ENCODE measurements around the gene RPL28. TPM values are rescaled to one million over a fixed set of nuclear protein-coding genes. Genes with fewer than 3 reads are reported as not detected.

RPL28 gene
- total RNA-seq, 1 experiment from 2014 or later = 465 TPM

DNA sequence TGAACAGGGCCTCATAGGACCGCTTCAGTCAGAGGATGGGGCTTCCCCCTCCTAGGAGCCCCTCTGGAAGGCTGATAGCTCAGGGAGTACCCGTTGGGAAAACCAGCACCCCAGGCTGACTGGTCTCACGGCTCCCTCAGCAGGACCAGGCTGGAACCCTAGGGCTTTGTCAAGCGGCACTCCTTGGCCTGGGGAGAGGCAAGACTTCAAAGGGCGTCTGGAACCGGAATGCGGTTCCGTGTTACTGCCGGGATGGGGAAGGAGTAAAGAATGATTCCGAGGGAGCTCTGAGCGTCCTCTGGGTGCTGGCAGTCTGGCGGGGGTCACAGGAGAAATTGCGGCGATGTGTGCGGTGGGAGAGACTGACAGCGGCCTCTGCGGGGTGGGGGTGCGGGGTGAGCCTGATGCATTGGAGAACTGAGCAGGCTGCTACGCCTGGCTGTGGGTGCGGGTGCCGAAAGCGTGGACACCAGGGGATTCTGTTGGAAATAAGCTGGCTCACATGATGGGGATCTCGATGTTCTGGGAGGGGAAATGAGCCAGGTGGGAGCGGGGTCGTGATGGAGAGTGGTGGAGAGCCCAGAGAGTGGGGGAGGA is 33.1 kb upstream of the RPL28 start:
- DNase-seq (ENCODE audit: extremely low read depth, low read depth) = no peak

- no peak for DNase-seq (ENCODE audit: extremely low read depth, low read depth)
Observed at GRCh38 chr19:55353356-55353802, 32.4 kb upstream of the RPL28 start.

- no peak for DNase-seq (ENCODE audit: extremely low read depth, low read depth)
Observed at GRCh38 chr19:55353803-55354697, 31.7 kb upstream of the RPL28 start.

DNA sequence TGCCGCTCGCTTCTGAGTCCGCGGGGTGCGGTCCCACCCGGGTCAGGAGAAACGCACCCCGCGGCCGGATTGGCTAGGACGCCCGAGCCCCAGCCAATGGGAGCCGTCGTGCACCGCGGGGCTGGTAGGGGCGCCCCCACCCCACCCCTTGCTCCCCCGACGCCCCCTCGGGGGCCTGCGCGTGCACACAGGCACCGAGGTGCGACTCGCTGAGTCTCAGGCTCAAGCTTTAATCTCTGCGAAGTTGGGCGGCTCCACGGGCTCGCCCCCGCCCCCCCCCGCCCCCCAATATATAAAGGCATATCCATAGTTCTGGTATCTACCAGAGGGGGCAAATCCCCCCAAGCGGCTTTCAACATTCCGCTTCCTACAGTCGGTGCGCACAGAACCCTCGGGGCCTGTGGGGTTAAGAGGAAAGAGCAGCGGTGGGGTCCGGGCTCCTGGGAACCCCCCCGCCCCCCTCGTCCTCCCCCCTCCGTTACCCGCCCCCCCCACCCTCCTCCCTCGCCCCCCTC is 31.0 kb upstream of the RPL28 start, which contains the start of gene COX6B2:
Gene COX6B2 (minus strand): TSS at position 22 of the 515 bp plus-strand sequence. CDS start 198 bp downstream, outside the sequence.
- DNase-seq (ENCODE audit: extremely low read depth, low read depth) = no peak

GRCh38 chr19:55355213-55355821 is 30.4 kb upstream of the RPL28 start:
- no peak for DNase-seq (ENCODE audit: extremely low read depth, low read depth)

DNA sequence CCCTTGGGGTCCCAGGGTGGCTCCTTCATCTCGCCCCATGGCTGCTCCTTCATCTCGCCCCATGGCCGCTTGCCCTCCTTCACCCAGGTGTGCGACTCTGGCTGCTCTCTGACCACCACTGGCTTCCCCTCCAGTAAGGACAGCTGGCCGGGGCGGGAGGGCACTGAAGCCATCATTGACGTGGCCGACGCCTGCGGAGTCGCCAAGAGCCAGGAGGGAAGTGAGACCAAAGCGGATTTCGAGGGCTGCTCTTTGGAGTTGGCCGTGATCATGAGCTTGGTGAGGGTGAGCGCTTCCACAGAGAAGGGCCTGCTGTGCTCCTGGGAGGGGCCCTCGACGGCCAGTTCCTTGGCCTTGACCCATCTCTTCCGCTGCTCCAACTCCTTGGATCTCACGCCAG is 27.2 kb upstream of the RPL28 start:
- no peak for DNase-seq (ENCODE audit: extremely low read depth, low read depth)

GRCh38 chr19:55358943-55359908 is 26.5 kb upstream of the RPL28 start:
- DNase-seq (ENCODE audit: extremely low read depth, low read depth) = no peak

GRCh38 chr19:55360902-55361301 is 24.8 kb upstream of the RPL28 start:
- DNase-seq (ENCODE audit: extremely low read depth, low read depth) = no peak

DNA sequence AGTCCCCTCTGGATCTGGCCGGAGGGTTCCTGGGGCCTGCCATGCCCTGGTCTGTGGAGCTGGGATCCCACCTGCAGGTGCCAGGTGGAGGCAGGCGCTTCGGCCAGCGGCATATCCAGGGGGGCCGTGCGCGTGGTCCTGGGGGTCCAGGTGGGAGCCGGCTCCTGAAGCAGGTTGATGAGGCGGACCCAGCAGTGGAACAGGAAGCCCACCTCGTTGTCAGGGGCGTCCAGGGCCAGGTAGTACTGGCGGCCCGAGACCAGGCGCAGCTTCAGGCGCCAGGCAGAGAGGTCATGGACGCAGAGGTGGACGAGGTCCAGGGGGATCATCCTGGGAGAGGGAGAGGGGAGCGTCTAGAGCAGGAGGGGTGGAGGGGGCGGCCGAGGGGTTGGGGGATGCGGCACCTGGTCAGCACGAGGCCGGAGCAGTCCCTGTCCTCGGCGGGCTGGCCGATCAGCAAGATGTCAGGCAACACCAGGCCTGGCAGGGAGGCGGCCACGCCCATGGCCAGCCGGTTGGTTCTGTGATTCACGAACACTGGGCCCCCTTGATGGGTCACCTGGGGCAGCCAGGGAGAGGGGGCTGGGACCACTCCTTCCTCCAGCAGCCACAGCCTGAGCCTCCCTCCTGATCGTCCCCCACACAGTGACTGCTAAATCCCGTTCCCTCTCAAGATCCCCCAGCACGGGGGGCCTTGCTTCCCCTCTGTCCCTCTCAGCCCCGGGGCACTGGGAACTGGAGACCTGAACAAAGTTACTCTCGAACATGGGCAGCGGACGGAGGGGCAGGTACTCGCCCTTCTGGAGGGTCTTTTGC is 23.4 kb upstream of the RPL28 start:
- no peak for DNase-seq (ENCODE audit: extremely low read depth, low read depth)

DNA sequence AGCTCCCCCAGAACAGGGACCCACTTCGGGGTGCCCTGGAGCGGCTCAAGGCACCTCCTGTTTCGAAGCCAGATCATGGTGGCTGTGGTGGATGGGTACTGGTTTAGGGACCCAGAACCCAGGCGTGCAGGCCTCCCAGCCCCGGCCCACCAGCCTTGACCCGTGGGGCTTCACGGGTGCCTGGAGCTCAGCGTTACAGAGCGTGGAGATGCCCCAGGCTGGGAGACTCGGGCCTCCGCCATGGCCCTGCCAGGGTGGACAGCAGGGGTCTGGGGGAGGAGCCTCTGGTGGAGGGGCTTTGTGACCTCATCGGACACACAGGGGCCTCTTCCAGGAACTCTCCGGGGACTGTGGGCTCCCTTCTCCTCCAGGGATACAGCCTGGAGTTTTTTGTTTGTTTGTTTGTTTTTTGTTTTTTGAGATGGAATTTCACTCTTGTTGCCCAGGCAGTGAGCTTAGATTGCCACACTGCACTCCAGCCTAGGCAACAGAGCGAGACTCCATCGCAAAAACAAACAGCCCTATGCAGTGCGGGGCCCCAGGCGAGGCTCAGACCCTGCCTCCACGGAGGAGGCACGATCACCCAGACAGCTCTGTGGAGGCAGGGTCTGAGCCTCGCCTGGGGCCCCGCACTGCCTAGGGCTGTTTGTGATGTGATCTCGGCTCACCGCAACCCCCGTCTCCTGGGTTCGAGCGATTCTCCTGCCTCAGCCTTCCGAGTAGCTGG is 22.6 kb upstream of the RPL28 start, which contains the start of gene GARIN5B:
Gene GARIN5B (minus strand): TSS at position 271 of the 727 bp plus-strand sequence. CDS start 194 bp downstream, at position 77.
- no peak for DNase-seq (ENCODE audit: extremely low read depth, low read depth)

DNA sequence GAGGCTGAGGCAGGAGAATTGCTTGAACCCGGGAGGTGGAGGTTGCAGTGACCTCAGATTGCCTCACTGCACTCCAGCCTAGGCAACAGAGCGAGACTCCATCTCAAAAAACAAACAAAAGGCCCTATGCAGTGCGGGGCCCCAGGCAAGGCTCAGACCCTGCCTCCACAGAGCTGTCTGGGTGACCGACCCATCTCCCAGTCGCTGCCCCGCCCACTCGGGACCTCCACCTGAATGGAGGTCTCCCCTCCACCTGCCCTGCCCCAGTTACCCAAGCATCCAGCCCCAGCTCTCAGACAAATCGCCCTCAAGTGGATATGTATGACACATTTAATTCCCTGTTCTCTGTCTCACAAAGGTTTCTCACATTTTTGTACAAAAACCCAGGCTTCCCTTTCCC is 20.5 kb upstream of the RPL28 start:
- no peak for DNase-seq (ENCODE audit: extremely low read depth, low read depth)

DNA sequence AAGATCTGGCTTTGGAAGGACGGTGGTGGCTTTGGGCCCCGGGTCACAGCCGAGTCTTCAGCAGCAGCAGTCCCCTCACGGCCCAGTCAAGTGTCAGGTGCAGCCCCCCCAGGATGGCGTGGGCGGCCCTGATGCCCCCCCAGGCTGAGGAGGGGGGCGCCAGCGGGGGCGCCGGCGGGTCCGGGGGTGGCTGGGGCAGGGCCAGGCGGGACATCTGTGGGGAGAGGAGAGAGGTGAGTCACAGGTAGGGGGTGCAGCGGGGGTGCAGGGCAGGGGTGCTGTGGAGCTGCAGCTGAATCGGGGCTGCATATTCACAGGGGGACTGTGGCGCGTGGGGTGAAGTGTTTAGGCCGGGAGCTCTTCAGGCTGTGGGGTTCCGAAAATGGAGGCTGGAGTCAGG is 19.8 kb upstream of the RPL28 start:
- no peak for DNase-seq (ENCODE audit: extremely low read depth, low read depth)

DNA sequence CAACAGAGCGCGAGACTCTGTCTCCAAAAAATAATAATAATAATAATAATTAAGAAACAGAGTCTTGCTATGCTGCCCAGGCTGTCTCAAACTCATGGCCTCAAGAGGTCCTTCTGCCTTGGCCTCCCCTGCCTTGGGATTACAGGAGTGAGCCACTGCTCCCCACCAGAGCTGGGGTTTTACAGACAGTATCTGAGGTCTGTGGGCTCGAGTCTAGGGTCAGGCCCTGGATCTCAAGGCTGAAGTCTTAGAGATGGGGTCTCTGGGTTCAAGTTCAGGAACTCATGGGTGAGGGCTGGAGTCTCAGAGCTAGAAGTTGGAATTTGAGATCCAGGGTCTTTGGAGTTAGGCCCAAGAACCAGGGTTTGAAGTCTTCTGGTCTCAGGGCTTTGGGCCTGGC is 18.9 kb upstream of the RPL28 start:
- no peak for DNase-seq (ENCODE audit: extremely low read depth, low read depth)

- DNase-seq (ENCODE audit: extremely low read depth, low read depth) = no peak
Observed at GRCh38 chr19:55368106-55368505, 17.6 kb upstream of the RPL28 start.

DNA sequence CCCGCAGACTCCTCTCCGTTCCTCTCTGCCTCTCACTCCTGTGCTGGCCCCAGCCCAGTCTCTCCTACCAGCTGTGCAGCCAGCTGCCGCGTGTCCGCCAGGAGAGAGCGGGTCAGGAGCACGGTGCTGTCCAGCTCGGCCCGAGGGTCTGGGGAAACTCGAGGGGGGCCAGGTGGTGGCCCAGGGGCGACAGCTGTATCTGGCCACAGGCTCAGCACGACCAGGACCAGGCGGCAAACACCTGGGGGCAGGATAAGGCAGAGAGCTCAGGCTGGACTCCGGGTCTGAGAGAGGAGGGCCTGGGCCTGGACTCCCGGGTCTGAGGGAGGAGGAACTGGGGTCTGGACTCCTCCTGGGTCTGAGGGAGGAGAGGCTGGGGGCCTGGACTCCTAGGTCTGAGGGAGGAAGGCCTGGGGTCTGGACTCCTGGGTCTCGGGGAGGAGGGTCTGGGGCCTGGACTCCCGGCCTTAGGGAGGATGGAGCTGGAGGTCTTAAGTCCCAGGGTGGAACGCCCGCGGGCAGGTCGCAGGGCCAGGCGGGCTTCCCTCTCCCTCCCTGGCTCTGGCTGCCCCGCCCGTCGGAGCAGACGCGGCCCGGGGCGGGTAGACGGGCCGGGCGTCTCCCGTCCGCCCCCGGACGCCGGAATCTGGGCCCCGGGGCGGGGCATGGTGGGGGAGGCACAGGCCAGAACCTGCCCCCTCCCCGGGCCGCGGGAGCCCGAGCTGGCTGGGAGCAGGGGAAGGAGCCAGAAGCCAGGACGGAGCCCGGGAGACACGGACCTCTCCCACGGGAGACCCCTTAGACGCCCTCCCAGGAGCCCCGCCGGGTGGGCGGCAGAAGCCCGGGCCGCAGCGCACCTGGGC is 16.8 kb upstream of the RPL28 start:
- DNase-seq (ENCODE audit: extremely low read depth, low read depth) = no peak

DNA sequence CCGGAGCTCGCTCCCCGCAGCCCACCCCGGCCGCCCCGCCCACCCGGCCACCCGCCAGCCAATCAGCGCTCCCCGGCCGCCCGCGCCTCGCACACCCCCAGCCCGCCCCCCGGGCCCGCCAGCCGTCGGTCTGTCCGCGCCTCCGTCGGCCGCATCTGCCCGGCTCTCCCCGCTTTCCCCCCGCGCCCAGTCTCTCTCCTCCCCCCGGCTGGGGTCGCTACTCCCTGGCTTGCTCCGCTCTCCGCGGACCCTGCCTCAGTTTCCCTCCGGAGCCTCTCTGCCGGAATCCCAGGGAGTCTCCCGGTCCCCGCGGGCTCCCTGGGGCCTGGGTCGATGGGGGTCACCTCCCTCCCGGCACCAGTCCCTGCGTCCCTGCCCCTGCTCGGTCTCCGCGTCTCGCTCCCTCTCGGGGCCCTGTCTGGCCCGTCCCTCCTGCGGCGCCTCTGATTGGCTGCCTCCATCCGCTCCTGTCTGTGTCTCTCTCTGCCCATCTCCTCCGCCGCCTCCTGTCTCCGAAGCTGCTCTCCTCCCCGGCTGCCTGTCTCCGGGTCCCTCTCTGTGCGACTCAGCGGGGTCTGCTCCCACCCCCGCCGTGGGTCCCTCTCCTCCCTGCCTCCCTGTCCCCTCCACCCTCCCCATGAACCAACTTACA is 16.0 kb upstream of the RPL28 start:
- DNase-seq (ENCODE audit: extremely low read depth, low read depth) = peak; percentile 22

Measured in NCI-H460 (cell line).